ENCODE results near the gene RIIAD1.

GRCh38 chr1:151729966-151730291 is 8.6 kb downstream of the RIIAD1 start:
- no peak for TF ChIP-seq CTCF (IDR thresholded peaks at IDR 0.05)
- TF ChIP-seq POLR2A (IDR thresholded peaks at IDR 0.05), result no peak
- no peak for TF ChIP-seq POLR2AphosphoS5 (IDR thresholded peaks at IDR 0.05)
- no peak for TF ChIP-seq EP300 (IDR thresholded peaks at IDR 0.05)

Measured in gastroesophageal sphincter (tissue), 3 donors.